AG04449 (cell line): ENCODE results near the gene GULP1.

Source experiments
- CTCF ChIA-PET: fragments of 350-600 bp; formaldehyde crosslinking; extraction: SDS; loops from one replicate; lab custom pipeline; 2021; ENCODE audit warnings: antibody characterized with exemption; lab: Yijun Ruan, JAX
- POLR2A ChIA-PET: fragments of 400-600, 350-600 bp; formaldehyde crosslinking; extraction: SDS; loops from one replicate; lab custom pipeline; 2020; ENCODE audit warnings: antibody characterized with exemption, inconsistent platforms; lab: Yijun Ruan, JAX
- DNase-seq: peaks from one replicate; pipeline ENCODE4 v3.0.0-alpha.2; 2010; ENCODE audit warnings: low read depth, low spot score
- H3K4me3 ChIP-seq: 2 replicates; pipeline ENCODE4 v1.5.1; 2011; ENCODE audit warnings: low read depth, mild to moderate bottlenecking, control low read depth, low read length
- TF ChIP-seq, protein P1 (sequence below): IDR thresholded peaks from one replicate; pipeline ENCODE4 v1.5.1; 2011; ENCODE audit warnings: mild to moderate bottlenecking, moderate library complexity, low read length, control low read depth, inconsistent platforms; ENCODE audit not compliant: insufficient read depth; ENCODE audit errors: missing control alignments

Gene GULP1, protein sequence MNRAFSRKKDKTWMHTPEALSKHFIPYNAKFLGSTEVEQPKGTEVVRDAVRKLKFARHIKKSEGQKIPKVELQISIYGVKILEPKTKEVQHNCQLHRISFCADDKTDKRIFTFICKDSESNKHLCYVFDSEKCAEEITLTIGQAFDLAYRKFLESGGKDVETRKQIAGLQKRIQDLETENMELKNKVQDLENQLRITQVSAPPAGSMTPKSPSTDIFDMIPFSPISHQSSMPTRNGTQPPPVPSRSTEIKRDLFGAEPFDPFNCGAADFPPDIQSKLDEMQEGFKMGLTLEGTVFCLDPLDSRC

DNA sequence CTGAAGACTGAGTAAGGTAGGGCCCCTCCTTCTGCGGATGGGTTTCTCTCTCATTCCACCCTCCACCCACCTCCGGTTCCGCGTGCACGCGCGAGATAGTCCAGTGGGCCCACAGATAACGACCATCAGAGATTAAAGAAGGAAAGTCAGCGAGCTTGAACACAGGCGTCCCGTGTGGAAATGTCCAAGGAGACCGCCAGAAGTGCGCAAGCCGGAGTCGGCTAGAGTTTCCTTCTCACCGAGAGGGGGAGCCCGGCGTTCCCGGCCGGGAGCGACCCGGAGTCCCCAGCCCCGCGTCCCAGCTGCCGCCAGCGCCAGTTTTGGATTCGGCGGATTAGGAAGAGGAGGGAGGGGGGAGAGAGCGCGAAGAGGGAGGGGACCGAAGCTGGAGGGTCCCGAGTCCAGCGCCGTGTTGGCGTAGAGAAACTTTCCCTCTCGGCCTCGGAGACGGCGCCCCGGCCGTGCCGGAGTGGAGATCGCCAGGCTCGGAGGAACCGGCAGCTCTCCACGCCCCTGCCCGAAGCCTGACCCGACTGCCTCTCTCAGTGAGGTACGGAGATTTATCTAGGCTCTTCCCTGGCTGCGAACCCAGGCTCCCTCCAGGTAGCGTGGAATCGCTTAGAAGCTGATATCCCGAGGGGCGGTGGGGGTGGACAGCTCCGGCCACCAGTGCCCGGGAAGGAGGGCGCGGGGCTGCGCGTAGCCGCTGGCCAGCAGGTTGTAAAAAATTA lies at the start of gene GULP1:
TSS of gene GULP1 (plus strand) at position 258 of the 731 bp plus-strand sequence. CDS start 185,829 bp downstream, outside the sequence.
- ChIA-PET POLR2A (interaction anchor here (0.7 to 2.0 kb wide), 6 partner anchors 9 to 107 kb away, joined by 3 to 7 read pairs (median 4); no protein-coding TSS in a partner anchor), CTCF (interaction anchor here (0.6 to 4.3 kb wide), 22 partner anchors 8 to 766 kb away, joined by 3 to 24 read pairs (median 4); no protein-coding TSS in a partner anchor)
- peak within 1 kb of the TSS; percentile 82 for H3K4me3 ChIP-seq
- TF ChIP-seq, protein P1, sequence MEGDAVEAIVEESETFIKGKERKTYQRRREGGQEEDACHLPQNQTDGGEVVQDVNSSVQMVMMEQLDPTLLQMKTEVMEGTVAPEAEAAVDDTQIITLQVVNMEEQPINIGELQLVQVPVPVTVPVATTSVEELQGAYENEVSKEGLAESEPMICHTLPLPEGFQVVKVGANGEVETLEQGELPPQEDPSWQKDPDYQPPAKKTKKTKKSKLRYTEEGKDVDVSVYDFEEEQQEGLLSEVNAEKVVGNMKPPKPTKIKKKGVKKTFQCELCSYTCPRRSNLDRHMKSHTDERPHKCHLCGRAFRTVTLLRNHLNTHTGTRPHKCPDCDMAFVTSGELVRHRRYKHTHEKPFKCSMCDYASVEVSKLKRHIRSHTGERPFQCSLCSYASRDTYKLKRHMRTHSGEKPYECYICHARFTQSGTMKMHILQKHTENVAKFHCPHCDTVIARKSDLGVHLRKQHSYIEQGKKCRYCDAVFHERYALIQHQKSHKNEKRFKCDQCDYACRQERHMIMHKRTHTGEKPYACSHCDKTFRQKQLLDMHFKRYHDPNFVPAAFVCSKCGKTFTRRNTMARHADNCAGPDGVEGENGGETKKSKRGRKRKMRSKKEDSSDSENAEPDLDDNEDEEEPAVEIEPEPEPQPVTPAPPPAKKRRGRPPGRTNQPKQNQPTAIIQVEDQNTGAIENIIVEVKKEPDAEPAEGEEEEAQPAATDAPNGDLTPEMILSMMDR = peak; percentile 80
- no peak for DNase-seq

DNA sequence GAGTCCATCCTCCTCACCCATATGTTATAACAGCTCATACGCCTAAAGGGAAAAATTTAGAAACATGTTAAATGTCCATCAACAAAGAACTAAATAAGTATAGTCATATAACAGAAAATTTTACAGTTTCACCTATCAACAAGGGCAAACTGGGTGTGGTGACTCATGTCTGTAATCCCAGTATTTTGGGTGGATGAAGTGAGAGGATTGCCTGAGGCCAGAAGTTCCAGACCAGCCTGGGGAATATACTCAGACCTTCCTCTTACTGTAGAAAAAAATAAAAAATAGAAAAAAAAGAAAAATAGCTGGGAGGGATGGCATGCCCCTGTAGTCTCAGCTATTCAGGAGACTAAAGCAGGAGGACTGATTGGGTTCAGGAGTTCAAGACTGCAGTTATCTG lies 48.3 kb upstream of the GULP1 start:
- CTCF ChIA-PET = interaction anchor here (2.1 kb wide), 1 partner anchor 49 kb away, joined by 5 read pairs; the partner anchor contains the start of gene GULP1
- no peak overlapping the region for H3K4me3 ChIP-seq
- TF ChIP-seq, protein P1 = no peak
- no peak for DNase-seq
- POLR2A ChIA-PET = no interaction called here

DNA sequence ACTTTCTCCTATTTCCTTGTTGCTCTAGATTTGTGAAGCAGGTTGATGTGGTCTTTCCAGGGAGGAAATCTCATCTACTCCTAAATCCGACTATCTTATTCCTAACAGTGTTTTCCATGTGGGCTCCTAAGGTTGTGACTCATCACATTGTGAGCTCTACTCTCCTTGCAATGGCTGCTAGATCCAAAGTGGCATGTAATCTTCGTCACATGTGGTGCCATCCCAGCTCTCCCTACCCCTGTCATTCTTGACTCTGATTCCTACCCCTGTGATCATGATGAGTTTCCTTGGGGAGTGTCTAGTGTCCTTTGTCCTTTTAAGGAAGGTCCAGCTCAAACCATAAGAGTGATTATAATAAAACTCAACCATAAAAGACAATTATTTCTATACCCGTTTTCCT lies 47.3 kb upstream of the GULP1 start:
- TF ChIP-seq, protein P1 = no peak
- POLR2A ChIA-PET = no interaction called here

DNA sequence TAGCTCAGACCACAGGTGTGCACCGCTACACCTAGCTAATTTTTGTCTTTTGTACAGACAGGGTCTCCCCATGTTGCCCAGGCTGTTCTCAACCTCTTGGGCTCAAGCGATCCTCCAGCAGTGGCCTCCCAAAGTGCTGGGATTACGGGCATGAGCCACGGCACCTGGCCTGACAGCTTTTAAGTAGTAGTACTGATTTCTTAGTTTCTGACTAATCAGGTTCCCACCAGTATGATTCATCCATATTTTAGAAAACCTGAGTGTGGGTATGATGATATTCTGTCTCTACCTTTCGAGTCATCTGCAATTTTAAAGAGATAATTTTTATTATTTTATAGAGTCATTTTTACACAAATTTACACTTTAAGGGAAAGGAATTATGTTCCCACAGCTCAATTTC lies 46.4 kb upstream of the GULP1 start:
- ChIA-PET CTCF (interaction anchor here (2.1 kb wide), 1 partner anchor 47 kb away, joined by 5 read pairs; the partner anchor contains the start of gene GULP1), POLR2A (no interaction called here)
- TF ChIP-seq, protein P1 = no peak
- no peak overlapping the region for H3K4me3 ChIP-seq
- no peak for DNase-seq

More for the DNA sequence above, 47.3 kb upstream of the GULP1 start:
- DNase-seq = no peak
- H3K4me3 ChIP-seq = no peak overlapping the region
- CTCF ChIA-PET = interaction anchor here (0.8 to 2.1 kb wide), 2 partner anchors 48 to 727 kb away, joined by 3 to 5 read pairs; partner anchors contain the start of gene GULP1

DNA sequence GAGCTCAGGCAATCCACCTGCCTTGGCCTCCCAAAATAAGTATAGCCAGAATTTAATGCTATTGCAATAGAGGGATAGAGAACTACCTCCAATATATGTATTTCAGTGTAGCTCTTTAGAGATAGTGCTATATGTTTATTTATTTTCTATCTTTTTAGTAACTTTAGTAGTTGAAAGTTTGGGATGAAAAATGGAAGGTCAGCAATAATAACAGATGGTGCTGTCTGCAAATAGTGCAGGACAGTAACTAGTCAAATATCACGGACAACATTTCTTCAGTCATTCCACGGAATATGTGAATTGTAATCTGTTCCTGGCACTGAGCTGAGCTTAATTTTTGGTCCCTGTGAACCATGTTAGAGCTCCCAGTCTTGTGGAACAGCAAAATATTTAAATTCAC lies 43.2 kb upstream of the GULP1 start:
- ChIA-PET CTCF (no interaction called here), POLR2A (no interaction called here)
- no peak for DNase-seq
- no peak overlapping the region for H3K4me3 ChIP-seq
- TF ChIP-seq, protein P1 = no peak

DNA sequence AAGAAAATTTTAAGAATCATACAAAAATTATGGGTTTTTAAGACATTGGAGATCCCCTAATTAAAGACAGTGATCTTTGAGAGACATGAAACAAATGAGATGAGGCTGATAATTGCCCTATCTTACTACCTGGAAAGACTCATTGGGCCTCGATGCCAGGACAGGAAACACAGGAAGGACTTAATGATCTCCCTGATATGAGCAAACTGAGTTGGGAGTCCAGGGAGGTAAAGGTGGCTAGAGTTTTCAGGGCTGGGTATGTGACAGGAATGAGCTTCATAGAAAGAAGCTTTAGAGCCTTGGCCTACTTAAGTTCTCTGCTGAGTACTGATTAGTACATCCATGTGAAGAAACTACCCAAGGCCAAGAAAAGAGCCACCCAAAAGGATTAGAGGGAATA lies 40.6 kb upstream of the GULP1 start:
- TF ChIP-seq, protein P1 = no peak
- ChIA-PET POLR2A (no interaction called here), CTCF (interaction anchor here (0.6 kb wide), 1 partner anchor 48 kb away, joined by 3 read pairs; no protein-coding TSS in a partner anchor)
- DNase-seq = no peak
- H3K4me3 ChIP-seq = no peak overlapping the region
